Peyer's patch (tissue), 4 donors: ENCODE data around the gene IL33.

ENCODE experiments used
- CTCF ChIP-seq, 6 experiments: fragments of 450-650 bp in 4 of 6; fragments of 200-600 bp in 2 of 6; sonication (generic) in 1 of 6; IDR thresholded peaks; one replicate each; pipeline ENCODE4 v1.5.1; 2017 to 2019; ENCODE audit warnings: antibody characterized with exemption in 6 of 6, mild to moderate bottlenecking in 3 of 6, moderate library complexity in 1 of 6
- POLR2A ChIP-seq, 2 donors: fragments of 450-650 bp; IDR thresholded peaks; one replicate each; pipeline ENCODE4 v1.5.1; 2017; ENCODE audit warnings: antibody characterized with exemption in 2 of 2, mild to moderate bottlenecking in 2 of 2, moderate library complexity in 2 of 2

- TF ChIP-seq CTCF (IDR thresholded peaks at IDR 0.05), result no peak
- TF ChIP-seq POLR2A (IDR thresholded peaks at IDR 0.05), result no peak
These were observed 14.6 kb downstream of the IL33 start for GRCh38 chr9:6230037-6230780.
